ENCODE results near the gene IQCE.

IQCE gene

DNA sequence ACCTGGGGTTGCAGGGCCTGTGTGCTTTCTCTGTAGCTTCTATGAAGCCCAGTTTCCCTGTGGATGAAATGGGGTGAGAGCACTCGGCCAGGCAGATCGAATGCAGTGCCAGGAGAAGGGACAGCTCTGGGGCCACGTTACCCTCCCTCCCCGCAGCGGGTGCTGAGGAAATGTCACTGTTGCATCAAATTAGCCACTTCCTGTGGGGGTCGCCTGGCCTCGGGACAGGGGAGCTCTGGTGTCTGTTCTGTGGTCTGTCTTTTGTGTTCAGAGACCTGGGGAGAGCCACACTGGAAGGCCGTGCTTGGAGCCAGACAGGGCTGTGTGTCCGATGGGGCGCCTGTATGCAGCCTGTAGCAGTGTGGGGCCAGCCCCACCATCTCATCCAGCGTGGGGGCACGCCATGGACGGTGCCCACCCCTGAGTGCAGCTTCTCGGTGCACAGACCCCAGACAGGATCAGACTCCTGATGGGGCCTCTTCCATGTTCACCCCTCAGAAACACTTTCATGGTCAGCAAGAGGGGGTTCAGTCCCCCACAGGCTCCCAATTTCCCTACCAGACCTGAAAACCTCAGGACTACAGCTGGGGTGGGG lies 86.6 kb downstream of the IQCE start:
- Histone ChIP-seq H3K36me3 (replicated peaks) (peaks cover 21% of the 10 kb centered on the region), H3K27ac (no peak overlapping the region), H3K4me3 (ENCODE audit: low read depth, low read length) (no peak overlapping the region), H3K27me3 (replicated peaks) (no peaks in the 10 kb centered on the region)
- in situ Hi-C loops (cut with HindIII; ENCODE audit: low pct_ligation_motif_present, low sequenced_read_pairs) = no loop called here
- DNase-seq = peak; percentile 15
- TF ChIP-seq, protein P1, sequence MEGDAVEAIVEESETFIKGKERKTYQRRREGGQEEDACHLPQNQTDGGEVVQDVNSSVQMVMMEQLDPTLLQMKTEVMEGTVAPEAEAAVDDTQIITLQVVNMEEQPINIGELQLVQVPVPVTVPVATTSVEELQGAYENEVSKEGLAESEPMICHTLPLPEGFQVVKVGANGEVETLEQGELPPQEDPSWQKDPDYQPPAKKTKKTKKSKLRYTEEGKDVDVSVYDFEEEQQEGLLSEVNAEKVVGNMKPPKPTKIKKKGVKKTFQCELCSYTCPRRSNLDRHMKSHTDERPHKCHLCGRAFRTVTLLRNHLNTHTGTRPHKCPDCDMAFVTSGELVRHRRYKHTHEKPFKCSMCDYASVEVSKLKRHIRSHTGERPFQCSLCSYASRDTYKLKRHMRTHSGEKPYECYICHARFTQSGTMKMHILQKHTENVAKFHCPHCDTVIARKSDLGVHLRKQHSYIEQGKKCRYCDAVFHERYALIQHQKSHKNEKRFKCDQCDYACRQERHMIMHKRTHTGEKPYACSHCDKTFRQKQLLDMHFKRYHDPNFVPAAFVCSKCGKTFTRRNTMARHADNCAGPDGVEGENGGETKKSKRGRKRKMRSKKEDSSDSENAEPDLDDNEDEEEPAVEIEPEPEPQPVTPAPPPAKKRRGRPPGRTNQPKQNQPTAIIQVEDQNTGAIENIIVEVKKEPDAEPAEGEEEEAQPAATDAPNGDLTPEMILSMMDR (IDR thresholded peaks at IDR 0.05; ENCODE audit: low read depth, low read length, missing control alignments) = no peak

DNA sequence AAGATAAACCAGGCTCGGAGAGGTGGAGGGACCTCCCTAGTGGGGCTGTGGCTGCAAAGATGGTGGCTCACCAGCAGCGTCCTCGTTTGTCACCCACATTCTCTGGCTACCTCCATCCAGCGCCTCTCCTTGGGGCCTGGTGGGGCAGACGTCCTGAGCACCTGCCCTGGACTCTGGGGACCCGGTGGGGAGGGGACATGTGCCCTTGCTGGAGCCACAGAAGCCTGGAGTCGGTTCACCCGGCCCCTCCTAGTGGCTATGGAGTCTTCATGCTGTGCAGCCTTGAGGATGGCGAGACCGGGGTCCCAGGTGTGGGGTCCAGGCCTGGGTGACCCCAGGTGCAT lies 87.5 kb downstream of the IQCE start:
- in situ Hi-C loops (cut with HindIII; ENCODE audit: low pct_ligation_motif_present, low sequenced_read_pairs) = no loop called here
- no peak overlapping the region for H3K4me3 ChIP-seq (ENCODE audit: low read depth, low read length)
- peaks cover 21% of the 10 kb centered on the region for H3K36me3 ChIP-seq (replicated peaks)
- no peak overlapping the region for H3K27ac ChIP-seq
- TF ChIP-seq, protein P1 (IDR thresholded peaks at IDR 0.05; ENCODE audit: low read depth, low read length, missing control alignments) = no peak
- no peak for DNase-seq
- no peaks in the 10 kb centered on the region for H3K27me3 ChIP-seq (replicated peaks)

- in situ Hi-C loops (cut with HindIII; ENCODE audit: low pct_ligation_motif_present, low sequenced_read_pairs) = no loop called here
- no peak overlapping the region for H3K27ac ChIP-seq
- no peak for DNase-seq
- peaks cover 24% of the 10 kb centered on the region for H3K36me3 ChIP-seq (replicated peaks)
- TF ChIP-seq, protein P1 (IDR thresholded peaks at IDR 0.05; ENCODE audit: low read depth, low read length, missing control alignments) = no peak
- no peak overlapping the region for H3K4me3 ChIP-seq (ENCODE audit: low read depth, low read length)
- no peaks in the 10 kb centered on the region for H3K27me3 ChIP-seq (replicated peaks)
These were observed 88.1 kb downstream of the IQCE start for GRCh38 chr7:2646680-2647571.

- TF ChIP-seq, protein P1 (IDR thresholded peaks at IDR 0.05; ENCODE audit: low read depth, low read length, missing control alignments) = no peak
- peaks cover 31% of the 10 kb centered on the region for H3K36me3 ChIP-seq (replicated peaks)
- no peak overlapping the region for H3K4me3 ChIP-seq (ENCODE audit: low read depth, low read length)
- in situ Hi-C loops (cut with HindIII; ENCODE audit: low pct_ligation_motif_present, low sequenced_read_pairs) = no loop called here
- DNase-seq = no peak
- H3K27ac ChIP-seq = no peak overlapping the region
- H3K27me3 ChIP-seq (replicated peaks) = no peaks in the 10 kb centered on the region
These were observed 88.9 kb downstream of the IQCE start for GRCh38 chr7:2647594-2648172.

DNA sequence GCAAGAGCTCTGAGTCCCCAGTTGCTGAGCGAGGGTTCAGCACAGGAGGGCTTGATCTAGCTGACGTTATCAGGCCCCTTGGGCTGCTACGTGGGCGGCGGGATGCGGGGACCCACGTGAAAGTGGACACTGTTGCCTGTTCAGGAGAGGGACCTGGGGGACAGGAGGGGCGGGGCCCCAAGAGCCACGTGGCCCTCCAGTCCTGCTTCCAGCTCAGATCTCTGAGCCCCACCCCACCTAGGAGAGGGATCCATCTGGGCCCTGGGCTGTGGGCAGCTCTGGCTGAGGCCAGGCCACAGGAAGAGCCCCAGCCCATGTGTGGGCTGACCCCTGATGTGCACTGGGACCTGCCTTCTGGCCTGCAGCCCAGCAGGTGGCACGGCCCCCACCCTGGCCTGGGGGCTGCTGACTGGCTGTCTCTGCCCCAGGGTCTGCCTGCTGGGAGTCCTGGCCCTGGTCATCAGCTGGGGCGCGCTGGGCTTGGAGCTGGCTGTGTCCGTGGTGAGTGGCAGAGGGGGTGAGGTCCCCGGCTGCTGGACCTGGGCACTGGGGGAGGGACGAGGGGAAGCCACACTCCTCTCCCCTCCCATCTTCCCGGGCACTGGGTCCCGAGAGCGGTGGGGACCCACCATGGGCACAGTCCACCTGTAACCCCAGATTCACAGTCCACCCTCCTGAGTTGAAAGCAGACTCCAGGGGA lies 90.5 kb downstream of the IQCE start:
- in situ Hi-C loops (cut with HindIII; ENCODE audit: low pct_ligation_motif_present, low sequenced_read_pairs) = no loop called here
- no peak for DNase-seq
- no peaks in the 10 kb centered on the region for H3K27me3 ChIP-seq (replicated peaks)
- peaks cover 38% of the 10 kb centered on the region for H3K36me3 ChIP-seq (replicated peaks)
- H3K27ac ChIP-seq = no peak overlapping the region
- H3K4me3 ChIP-seq (ENCODE audit: low read depth, low read length) = no peak overlapping the region
- TF ChIP-seq, protein P1 (IDR thresholded peaks at IDR 0.05; ENCODE audit: low read depth, low read length, missing control alignments) = no peak
